ENCODE data around the gene ZPR1. TPM values are rescaled to one million over a fixed set of nuclear protein-coding genes. Genes with fewer than 3 reads are reported as not detected.

ZPR1 gene
- total RNA-seq, 1 experiment from 2014 or later, result 139 TPM

DNA sequence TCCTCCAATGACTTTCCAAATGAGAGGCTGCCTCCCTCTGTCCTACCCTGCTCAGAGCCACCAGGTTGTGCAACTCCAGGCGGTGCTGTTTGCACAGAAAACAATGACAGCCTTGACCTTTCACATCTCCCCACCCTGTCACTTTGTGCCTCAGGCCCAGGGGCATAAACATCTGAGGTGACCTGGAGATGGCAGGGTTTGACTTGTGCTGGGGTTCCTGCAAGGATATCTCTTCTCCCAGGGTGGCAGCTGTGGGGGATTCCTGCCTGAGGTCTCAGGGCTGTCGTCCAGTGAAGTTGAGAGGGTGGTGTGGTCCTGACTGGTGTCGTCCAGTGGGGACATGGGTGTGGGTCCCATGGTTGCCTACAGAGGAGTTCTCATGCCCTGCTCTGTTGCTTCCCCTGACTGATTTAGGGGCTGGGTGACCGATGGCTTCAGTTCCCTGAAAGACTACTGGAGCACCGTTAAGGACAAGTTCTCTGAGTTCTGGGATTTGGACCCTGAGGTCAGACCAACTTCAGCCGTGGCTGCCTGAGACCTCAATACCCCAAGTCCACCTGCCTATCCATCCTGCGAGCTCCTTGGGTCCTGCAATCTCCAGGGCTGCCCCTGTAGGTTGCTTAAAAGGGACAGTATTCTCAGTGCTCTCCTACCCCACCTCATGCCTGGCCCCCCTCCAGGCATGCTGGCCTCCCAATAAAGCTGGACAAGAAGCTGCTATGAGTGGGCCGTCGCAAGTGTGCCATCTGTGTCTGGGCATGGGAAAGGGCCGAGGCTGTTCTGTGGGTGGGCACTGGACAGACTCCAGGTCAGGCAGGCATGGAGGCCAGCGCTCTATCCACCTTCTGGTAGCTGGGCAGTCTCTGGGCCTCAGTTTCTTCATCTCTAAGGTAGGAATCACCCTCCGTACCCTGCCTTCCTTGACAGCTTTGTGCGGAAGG is 44.8 kb upstream of the ZPR1 start:
- Histone ChIP-seq H3K27me3 (ENCODE audit: control insufficient read depth, insufficient read depth, low read length) (no peaks in the 10 kb centered on the region), H3K36me3 (ENCODE audit: control insufficient read depth, insufficient read depth, low read length) (no peaks in the 10 kb centered on the region), H3K27ac (ENCODE audit: low read length) (no peak overlapping the region), H3K4me1 (ENCODE audit: control insufficient read depth, insufficient read depth, low read length) (peaks cover 4% of the 10 kb centered on the region; the same call in 1 of the 2 replicates), H3K4me3 (ENCODE audit: low read depth in 2 of 2, low read length in 2 of 2) (no peak overlapping the region), H3K9me3 (ENCODE audit: control insufficient read depth, insufficient read depth, low read depth, low read length) (no peaks in the 10 kb centered on the region)
- DNase-seq (ENCODE audit: low read depth, low spot score), result no peak
- TF ChIP-seq, protein P1, sequence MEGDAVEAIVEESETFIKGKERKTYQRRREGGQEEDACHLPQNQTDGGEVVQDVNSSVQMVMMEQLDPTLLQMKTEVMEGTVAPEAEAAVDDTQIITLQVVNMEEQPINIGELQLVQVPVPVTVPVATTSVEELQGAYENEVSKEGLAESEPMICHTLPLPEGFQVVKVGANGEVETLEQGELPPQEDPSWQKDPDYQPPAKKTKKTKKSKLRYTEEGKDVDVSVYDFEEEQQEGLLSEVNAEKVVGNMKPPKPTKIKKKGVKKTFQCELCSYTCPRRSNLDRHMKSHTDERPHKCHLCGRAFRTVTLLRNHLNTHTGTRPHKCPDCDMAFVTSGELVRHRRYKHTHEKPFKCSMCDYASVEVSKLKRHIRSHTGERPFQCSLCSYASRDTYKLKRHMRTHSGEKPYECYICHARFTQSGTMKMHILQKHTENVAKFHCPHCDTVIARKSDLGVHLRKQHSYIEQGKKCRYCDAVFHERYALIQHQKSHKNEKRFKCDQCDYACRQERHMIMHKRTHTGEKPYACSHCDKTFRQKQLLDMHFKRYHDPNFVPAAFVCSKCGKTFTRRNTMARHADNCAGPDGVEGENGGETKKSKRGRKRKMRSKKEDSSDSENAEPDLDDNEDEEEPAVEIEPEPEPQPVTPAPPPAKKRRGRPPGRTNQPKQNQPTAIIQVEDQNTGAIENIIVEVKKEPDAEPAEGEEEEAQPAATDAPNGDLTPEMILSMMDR (IDR thresholded peaks at IDR 0.05), result no peak
- no peak for TF ChIP-seq TCF7L2 (IDR thresholded peaks at IDR 0.05; ENCODE audit: low read depth, low read length)
- BruUV-seq (replicated peaks), result no TSS peak
- POLR2A ChIA-PET, result no interaction called here
- CTCF ChIA-PET, result no interaction called here
- ATAC-seq, result no peak
- intact Hi-C loops (cut with micrococcal nuclease; ENCODE audit: unreplicated experiment) (no loop called here), in situ Hi-C loops (cut with HindIII; ENCODE audit: low pct_unique_long_range_greater_than_20kb, low sequenced_read_pairs) (no loop called here)

- POLR2A ChIA-PET, result no interaction called here
- CTCF ChIA-PET, result no interaction called here
- H3K4me3 ChIP-seq (ENCODE audit: low read depth in 2 of 2, low read length in 2 of 2), result no peak overlapping the region
- in situ Hi-C loops (cut with HindIII; ENCODE audit: low pct_unique_long_range_greater_than_20kb, low sequenced_read_pairs), result no loop called here
- no peak for ATAC-seq
- H3K9me3 ChIP-seq (ENCODE audit: control insufficient read depth, insufficient read depth, low read depth, low read length), result no peaks in the 10 kb centered on the region
- H3K36me3 ChIP-seq (ENCODE audit: control insufficient read depth, insufficient read depth, low read length), result no peaks in the 10 kb centered on the region
- no peaks in the 10 kb centered on the region for H3K27me3 ChIP-seq (ENCODE audit: control insufficient read depth, insufficient read depth, low read length)
- no peak for DNase-seq (ENCODE audit: low read depth, low spot score)
- intact Hi-C loops (cut with micrococcal nuclease; ENCODE audit: unreplicated experiment), result no loop called here
- H3K4me1 ChIP-seq (ENCODE audit: control insufficient read depth, insufficient read depth, low read length), result peaks cover 4% of the 10 kb centered on the region; the same call in 1 of the 2 replicates
- BruUV-seq (replicated peaks), result no TSS peak
- TF ChIP-seq REST (IDR thresholded peaks at IDR 0.05; ENCODE audit: insufficient read depth in 1 of 2, low read depth in 2 of 2, low read length in 1 of 2), result no peak
- no peak for TF ChIP-seq TCF7L2 (IDR thresholded peaks at IDR 0.05; ENCODE audit: low read depth, low read length)
- no peak for TF ChIP-seq SIN3A (IDR thresholded peaks at IDR 0.05; ENCODE audit: borderline replicate concordance, insufficient read depth, low read depth, low read length)
- TF ChIP-seq, protein P1 (IDR thresholded peaks at IDR 0.05), result no peak
- TF ChIP-seq POLR2AphosphoS5 (IDR thresholded peaks at IDR 0.05; ENCODE audit: low read depth, low read length), result no peak
- H3K27ac ChIP-seq (ENCODE audit: low read length), result no peak overlapping the region
These were observed 44.0 kb upstream of the ZPR1 start for GRCh38 chr11:116831790-116832349.

Data from Panc1 (cell line).